GM15510 (cell line): ENCODE data around the gene PSME1.
A peak's percentile ranks its signal among the peaks of the same experiment; 100 is the strongest.

Source experiments
- POLR2A ChIP-seq: IDR thresholded peaks from 3 replicates; pipeline ENCODE4 v1.6.1; 2011; ENCODE audit warnings: borderline replicate concordance; ENCODE audit not compliant: insufficient read length; ENCODE audit errors: extremely low read depth

The PSME1 gene

DNA sequence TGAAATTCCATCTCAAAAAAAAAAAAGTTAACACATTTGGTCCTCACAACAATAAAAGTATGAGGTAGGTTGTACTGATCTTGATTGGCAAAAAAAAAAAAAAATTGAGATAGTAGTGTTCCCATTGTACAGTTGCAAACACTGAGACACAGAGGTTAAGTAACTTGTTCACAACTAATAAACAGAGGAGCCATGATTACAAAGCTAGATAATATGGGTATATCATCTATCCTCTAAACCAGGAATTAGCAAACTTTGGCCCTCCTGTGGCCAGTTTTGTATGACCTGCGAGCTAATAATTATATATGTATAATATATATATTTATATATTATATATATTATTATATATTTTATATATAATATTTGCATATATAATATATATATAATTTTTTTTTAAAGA lies 2.3 kb upstream of the PSME1 start:
- TF ChIP-seq POLR2A: no peak

GRCh38 chr14:24135584-24135833 lies 485 bp upstream of the PSME1 start:
- TF ChIP-seq POLR2A: no peak

GRCh38 chr14:24136684-24137528 lies 912 bp downstream of the PSME1 start:
- TF ChIP-seq POLR2A: no peak

- no peak for TF ChIP-seq POLR2A
Measured at GRCh38 chr14:24137529-24138395, 1.8 kb downstream of the PSME1 start.

DNA sequence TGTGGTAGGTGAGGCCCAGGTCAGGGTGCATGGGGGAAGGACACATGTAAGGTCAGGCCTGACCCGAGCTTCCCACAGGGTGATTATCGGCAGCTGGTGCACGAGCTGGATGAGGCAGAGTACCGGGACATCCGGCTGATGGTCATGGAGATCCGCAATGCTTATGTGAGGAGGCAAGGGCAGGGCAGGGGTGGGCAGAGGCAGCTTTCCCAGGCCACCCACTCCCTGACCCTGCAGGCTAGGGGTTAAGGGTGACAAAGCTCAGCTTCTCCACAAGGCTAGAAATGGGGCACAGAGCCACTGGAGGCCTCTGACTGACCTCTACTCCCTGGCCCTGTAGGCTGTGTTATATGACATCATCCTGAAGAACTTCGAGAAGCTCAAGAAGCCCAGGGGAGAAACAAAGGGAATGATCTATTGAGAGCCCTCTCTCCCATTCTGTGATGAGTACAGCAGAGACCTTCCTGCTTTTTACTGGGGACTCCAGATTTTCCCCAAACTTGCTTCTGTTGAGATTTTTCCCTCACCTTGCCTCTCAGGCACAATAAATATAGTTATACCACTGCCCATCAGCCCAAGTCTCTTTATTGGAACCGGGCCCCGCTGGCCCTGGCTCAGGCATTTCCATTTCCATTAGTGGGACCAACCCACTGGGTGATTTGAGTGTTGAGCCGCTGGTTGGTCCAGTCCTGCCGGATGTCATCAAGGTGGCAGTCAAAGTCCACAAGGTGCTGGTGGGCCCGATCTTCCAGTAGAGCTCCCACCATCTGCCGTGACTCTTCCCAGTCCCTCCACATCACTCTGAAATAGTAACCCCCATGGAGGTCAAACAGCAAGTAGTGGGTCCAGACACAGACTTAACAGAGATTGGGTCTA lies 2.6 kb downstream of the PSME1 start:
- TF ChIP-seq POLR2A: no peak

GRCh38 chr14:24139272-24139934 lies 3.4 kb downstream of the PSME1 start:
- no peak for TF ChIP-seq POLR2A

- TF ChIP-seq POLR2A: peak; percentile 95
Measured at GRCh38 chr14:24141097-24141880, 5.3 kb downstream of the PSME1 start, which contains the start of gene EMC9. Gene EMC9, minus strand, starts transcription at chr14:24141591. Its CDS starts 287 bp downstream, at chr14:24141304.

DNA sequence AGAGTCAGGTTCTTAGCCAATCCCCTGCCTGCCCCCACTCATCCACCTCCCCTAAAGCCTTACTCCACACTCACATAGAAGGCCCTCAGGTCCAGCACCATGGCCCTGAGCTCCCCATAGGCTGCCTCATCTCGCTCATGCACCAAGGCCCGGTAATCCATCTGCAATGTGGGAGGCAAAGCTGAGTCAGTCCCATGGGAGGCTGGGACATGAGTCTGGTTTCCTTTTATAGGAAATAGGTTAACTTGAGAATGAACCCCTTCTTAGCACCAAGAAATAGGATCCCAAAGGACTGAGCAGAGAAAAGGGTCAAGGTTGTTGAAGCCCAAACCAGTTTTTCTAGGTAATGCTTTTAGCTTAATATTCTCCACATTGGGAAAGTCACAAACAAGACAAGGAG lies 7.5 kb downstream of the PSME1 start:
- no peak for TF ChIP-seq POLR2A

- TF ChIP-seq POLR2A: no peak
Measured at GRCh38 chr14:24144451-24144850, 8.5 kb downstream of the PSME1 start.

DNA sequence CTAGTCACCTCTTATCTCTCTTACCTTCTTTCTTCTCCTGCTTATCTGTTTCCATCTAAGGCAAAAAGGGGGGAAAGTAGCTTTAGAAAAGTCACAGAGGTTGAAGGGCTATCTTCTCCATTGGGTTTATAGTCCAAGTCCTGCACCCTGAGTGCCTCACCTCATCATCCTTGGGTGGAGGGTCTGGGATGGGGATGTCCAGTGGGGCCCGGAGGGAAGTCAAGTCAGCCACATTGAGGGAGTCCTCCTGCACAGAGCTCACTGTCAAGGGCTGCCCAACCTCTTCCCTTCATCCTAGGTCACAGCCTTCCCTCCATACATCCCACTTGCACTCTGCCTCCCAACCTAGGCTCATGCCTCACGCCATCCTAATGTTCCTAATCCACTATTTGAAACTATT lies 9.2 kb downstream of the PSME1 start:
- TF ChIP-seq POLR2A: no peak

- TF ChIP-seq POLR2A: no peak
Measured at GRCh38 chr14:24145690-24146452, 9.9 kb downstream of the PSME1 start.

DNA sequence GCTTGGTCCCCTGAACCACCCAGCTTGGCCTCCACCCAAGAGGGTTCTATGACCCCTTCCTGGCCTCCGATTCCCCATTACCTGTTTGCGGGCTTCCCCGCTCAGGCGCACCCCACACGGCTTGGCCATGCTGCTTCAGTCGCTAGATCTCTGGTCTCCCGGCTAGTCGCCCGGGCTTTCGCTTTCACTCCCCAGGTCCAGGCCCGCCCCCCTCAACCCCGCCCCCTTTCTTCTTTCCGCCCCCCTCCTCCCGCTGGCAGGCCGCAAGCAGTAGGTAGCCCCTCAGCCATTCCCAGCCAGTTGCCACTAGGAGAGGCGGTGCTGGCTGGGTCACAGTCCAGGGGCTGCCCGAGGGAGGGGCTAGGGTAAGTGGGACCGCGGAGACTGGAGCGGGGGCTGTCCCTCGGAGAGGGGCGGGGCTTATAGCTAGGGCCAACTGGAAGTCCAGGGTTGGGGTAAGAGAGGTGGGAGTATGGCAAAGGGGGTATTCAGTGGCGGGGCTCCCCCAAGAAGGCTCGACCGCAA lies 10.5 kb downstream of the PSME1 start, which contains the start of gene PSME2:
Gene PSME2 (minus strand): TSS at position 158 of the 525 bp plus-strand sequence. CDS start 29 bp downstream, at position 129.
- peak; percentile 68 for TF ChIP-seq POLR2A
